HuH-7 (cell line): Measurements from ENCODE around the gene DTNA.
"Not testable (repeated sequence)": the region's sequence is repeated elsewhere in the genome, so short reads cannot be mapped to it uniquely, and the experiment has no call there.

ENCODE experiments used
- DNase-seq: peaks from one replicate; pipeline ENCODE4 v3.0.0; 2011; ENCODE audit warnings: low spot score

DTNA gene

GRCh38 chr18:34709750-34710441, at the start of gene DTNA:
Gene DTNA, plus strand, starts transcription at chr18:34710298. Its CDS starts 45,679 bp downstream, at chr18:34755977.
- no peak for DNase-seq

DNA sequence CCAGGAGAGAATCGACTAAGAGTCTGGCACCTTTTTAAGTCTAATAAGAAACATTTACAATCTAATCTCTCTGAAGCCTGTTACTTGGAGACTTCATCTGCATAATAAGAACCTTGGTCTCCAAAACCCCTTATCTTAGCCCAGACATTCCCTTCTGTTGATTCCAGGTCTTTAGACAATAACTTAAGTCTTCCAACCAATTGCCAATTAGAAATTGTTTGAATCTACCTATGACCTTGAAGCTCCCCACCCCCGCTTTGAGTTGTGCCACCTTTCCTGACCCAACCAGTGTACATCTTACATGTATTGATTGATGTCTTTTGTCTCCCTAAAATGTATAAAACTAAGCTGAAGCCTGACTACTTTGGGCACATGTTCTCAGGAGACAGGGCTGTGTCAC, 49.5 kb upstream of the DTNA start:
- no peak for DNase-seq

DNA sequence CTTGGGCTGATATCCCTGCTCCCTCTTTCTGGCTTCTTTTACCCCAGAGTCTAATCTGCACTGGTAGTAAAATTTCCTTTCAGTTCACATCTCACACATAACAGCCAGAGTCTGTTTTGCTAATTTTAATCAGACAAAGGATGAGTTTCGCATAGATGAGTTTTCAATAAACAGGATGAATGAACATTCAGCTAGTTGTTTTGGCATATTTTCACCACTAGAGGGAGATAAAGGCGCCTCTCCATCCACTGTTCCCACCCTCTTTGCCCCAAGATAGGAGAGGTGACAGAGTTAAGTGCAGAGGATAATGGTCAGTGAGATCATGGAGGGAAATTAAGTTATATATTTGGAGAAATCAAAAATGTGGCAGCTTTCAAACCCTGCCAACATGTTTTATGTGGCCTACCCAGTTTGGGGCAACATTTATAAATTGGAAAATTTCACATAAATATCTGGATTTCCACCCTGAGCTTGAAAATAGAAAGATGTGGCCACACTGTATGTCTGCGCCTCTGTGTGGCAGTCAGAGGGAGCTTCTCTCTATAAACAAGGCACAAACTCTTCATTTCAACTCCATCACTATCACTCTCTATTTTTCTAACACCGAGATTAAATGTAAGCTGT, 48.5 kb upstream of the DTNA start:
- DNase-seq, result peak; percentile 43

DNA sequence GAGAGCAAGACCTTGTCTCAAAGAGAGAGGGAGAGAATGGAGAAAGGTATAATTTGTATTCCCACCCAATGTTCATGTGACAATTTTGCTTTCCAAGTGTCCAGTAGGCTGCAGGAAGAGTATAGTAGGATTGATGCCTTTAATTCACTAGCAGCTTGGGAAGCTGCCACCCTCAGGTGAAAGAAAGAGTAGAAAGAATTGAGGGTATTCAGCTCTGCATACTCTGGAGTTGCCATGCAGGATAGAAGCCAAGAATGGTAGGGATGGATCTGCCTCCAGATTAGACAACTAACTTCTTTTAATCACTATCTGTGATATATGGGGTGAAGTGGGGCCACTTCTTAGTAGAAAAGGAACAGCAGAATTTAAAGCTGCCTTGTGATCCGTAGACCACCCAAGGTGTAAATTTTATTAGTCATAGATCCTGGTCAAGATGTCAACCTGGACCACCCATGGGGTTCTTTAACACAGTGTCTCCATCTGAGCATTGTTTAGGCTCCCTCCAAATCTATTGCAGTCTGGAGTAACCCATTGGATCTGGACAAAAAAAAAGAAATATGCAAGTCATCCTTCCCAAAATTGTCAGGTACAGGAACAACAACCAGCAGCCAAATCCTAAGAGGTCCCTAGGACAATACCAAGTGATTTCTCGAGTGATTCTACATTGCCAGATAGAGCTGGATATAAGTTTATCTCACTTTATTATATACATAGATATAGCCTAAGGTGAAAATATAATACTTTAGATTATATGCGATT, 33.1 kb upstream of the DTNA start:
- no peak for DNase-seq

GRCh38 chr18:34689750-34690149, 20.3 kb upstream of the DTNA start:
- DNase-seq, result not testable (repeated sequence)

- DNase-seq, result no peak
Measured at GRCh38 chr18:34691614-34692013, 18.5 kb upstream of the DTNA start.

DNA sequence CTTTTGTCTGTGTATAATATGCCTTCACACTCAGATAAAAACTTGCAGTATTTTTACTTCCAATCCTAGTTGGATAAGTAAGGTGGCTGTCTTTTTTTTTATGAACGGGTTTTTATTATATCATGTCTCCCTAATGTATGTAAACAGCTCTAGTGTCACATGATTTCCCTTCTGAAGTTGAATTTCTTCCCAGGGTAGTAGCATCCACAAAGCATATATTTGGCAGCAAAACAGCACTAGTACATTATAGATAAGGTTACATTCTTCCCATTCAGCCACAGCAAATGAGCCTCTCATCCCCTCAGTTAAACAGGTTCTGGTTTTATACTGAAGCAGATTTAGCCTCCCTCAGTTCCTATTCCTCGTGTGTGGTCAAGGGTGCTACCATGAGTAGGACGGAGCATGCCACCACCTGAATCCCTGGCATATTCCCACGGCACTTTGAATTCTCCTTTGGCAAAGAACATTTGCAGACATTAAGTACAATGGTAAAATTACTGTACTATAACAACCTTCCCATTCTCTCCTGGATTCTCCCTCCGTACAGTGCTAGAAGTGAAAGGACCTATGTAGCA, 15.4 kb upstream of the DTNA start:
- no peak for DNase-seq

DNA sequence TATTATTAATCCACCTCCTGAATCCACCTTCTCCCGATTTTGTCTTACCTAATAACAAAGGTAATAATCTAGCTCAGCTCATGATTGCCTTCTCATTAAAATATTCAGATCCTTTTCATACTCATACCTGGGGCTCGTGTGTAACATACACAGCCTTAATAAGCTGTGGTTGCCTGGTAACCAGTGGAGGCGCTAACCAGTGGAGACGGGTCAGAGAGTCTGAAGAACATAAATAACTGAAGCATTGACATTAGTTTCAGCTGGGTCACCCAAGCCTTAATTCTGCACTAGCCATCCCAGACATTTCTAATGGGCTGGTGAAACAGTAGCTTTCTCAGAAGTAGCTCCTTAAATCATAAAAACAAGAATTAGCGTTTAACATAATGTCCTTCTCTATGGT, 14.8 kb upstream of the DTNA start:
- DNase-seq, result no peak

DNA sequence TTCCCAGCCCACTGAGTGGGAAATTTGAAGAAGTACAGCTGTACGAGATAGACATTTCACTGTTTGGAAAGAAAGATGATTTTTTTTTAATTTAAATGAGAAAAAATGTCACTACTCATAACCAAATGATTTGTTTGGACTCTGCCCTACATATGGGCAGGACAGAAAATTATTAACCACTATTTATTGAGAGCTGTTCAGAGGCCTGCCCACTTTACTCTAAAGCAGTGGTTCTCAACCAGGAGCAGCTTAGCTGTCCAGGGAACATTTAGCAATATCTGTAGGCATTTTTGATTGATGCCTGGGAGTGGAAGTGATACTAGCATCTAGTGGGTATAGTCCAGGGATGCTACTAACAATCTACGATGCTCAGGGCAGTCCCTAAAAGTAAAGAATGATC, 13.4 kb upstream of the DTNA start:
- no peak for DNase-seq

GRCh38 chr18:34697233-34697632, 12.9 kb upstream of the DTNA start:
- no peak for DNase-seq

DNA sequence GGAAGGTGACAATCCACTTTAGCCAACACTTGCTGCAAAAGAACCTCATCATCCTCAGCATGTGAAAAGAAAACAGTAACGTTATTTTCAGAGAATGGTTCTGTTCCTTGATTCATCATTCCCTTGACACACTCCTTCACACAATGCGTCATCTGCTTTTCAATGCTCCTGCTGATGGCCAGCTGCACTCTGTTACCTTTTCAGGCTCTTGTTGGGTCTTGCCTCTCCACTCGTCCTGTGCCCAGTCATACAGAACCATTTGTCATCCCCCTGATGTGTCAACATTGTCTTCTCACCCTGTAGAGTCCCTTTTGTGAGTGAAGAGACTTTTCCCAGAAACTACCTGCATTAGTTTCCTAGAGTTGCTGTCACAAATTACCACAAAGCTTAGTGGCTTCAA, 12.2 kb upstream of the DTNA start:
- DNase-seq, result no peak

DNA sequence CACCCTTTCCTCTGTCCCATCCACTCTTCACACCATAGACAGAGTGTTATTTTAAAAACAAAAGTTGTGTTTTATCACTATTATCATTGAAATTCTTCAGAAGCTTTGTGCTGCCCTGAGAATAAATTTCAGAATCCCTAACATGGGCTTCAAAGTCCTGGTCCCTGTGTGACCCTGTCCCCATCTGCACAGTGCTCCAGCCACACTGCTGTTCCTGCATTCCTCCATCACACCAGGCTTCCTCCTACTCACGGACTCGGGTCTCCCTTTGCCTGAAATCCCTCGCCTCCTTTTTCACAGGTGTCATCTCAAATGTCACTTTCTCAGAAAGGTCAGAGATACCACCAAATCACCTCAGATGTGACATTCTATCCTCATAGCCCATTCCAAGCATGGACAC, 8.2 kb upstream of the DTNA start:
- no peak for DNase-seq

GRCh38 chr18:34702814-34703213, 7.3 kb upstream of the DTNA start:
- no peak for DNase-seq

DNA sequence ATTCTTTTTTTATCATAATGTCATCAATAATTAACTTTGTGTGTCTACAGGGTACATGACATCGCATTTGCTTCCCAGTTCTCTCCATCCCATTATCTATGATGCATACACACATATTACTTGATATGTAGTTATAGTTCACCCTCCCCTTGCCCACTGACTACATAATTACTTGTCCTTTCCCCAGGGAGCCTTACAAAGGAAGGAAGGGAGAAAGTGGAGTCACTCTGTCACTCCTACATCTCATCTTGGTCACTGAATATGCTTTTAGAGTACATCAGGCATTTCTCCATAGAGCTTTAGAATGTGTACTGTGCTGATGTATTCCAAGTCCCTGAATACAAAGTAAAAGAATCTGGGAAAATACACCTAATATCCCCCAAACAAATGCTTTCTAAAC, 6.0 kb upstream of the DTNA start:
- DNase-seq, result no peak

DNA sequence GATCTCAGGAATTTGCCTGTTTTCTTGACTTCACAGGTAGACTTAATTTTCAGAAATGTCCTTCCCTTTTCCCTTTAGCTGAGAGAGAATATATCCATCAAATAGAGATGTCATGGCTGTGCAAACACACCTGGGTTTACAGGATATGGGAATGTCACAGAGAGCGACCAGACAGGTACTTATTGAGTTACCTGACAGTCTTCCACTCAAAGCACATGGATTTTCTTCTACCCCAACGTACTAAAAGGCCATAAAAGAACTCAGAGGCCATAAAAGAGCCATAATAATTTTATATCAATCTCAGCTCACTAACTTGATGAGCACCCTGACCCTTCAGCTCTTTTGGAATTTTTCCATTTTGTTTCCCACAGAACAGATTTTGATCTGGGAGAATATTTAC, 5.3 kb upstream of the DTNA start:
- no peak for DNase-seq

- DNase-seq, result no peak
Measured at GRCh38 chr18:34707670-34708069, 2.4 kb upstream of the DTNA start.

- DNase-seq, result no peak
Measured at GRCh38 chr18:34709104-34709503, 994 bp upstream of the DTNA start.

- no peak for DNase-seq
Measured at GRCh38 chr18:34710458-34710914, 388 bp downstream of the DTNA start.

- no peak for DNase-seq
Measured at GRCh38 chr18:34710934-34711333, 836 bp downstream of the DTNA start.

- DNase-seq, result not testable (repeated sequence)
Measured at GRCh38 chr18:34716111-34716510, 6.0 kb downstream of the DTNA start.

DNA sequence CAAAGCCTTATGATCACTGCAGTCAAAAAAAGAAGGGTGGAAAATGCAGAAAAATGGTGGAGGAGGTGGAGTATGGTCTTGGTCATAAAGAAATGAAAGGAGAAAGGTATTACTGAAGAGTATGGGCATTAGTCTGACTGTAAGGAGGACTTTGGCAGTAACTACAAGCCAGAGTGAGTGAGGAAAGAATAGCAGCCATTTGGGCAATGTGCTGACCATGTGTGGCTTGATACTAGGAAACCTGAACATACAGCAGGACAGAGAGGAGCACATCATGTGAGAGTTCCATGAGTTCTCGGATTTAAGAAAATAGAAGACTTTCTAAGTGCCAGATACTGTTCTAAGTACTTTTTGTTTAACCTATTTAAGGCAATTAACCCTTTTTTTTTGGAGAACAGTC, 8.5 kb downstream of the DTNA start:
- DNase-seq, result no peak

- no peak for DNase-seq
Measured at GRCh38 chr18:34720220-34720619, 10.1 kb downstream of the DTNA start.

DNA sequence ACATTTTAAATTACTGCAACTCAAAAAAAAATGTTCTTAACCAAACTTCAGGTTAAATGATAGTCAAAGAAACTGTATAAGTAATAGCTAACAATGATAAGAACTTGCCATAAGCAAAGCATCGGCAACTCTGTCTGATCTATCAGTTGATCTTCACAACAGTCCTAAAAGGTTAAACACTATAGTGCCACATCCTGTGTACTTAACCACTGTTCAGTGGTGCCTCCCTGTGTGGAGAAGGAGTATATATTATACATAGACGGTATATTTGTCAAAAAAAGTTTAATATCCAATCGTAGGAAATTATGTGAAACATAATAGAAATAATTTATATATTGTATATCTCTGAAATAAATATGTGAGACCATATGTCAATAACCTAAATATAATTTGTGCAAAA, 13.0 kb downstream of the DTNA start:
- DNase-seq, result no peak
